ENCODE data around the gene NPC2.

- no peak for TF ChIP-seq CTCF (IDR thresholded peaks at IDR 0.05 in 4 of 5, conservative IDR thresholded peaks at IDR 0.05 in 1 of 5)
- no peak for TF ChIP-seq POLR2A (IDR thresholded peaks at IDR 0.05)
Measured at GRCh38 chr14:74521756-74522155, 28.7 kb upstream of the NPC2 start.

Measured in gastrocnemius medialis (tissue), 4 donors.